ENCODE results near the gene KCNK3.

- TF ChIP-seq GATA2 (IDR thresholded peaks at IDR 0.05; ENCODE audit: low read depth, low read length) (no peak), GATA3 (IDR thresholded peaks at IDR 0.05; ENCODE audit: low read depth, low read length) (no peak)
Measured at GRCh38 chr2:26691881-26692278, 642 bp upstream of the KCNK3 start.

Data from SH-SY5Y (cell line).